Measurements from ENCODE around the gene NAA60.
"Not testable (repeated sequence)": the region's sequence is repeated elsewhere in the genome, so short reads cannot be mapped to it uniquely, and the experiment has no call there.

DNA sequence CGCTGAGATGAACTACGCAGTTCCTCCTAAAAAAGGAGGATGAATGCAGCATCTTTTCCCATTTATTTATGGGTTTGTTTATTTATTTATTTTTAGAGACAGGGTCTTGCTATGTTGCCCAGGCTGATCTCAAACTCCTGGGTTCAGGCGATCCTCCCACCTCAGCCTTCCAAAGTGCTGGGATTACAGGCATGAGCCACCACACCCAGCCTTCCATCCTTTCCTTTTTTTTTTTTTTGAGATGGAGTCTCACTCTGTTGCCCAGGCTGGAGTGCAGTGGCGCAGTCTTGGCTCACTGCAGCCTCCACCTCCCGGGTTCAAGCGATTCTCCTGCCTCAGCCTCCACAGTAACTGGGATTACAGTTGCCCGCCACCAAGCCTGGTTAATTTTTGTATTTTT lies 31.4 kb downstream of the NAA60 start:
- TF ChIP-seq, protein P1, sequence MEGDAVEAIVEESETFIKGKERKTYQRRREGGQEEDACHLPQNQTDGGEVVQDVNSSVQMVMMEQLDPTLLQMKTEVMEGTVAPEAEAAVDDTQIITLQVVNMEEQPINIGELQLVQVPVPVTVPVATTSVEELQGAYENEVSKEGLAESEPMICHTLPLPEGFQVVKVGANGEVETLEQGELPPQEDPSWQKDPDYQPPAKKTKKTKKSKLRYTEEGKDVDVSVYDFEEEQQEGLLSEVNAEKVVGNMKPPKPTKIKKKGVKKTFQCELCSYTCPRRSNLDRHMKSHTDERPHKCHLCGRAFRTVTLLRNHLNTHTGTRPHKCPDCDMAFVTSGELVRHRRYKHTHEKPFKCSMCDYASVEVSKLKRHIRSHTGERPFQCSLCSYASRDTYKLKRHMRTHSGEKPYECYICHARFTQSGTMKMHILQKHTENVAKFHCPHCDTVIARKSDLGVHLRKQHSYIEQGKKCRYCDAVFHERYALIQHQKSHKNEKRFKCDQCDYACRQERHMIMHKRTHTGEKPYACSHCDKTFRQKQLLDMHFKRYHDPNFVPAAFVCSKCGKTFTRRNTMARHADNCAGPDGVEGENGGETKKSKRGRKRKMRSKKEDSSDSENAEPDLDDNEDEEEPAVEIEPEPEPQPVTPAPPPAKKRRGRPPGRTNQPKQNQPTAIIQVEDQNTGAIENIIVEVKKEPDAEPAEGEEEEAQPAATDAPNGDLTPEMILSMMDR (IDR thresholded peaks at IDR 0.05): not testable (repeated sequence)
- not testable (repeated sequence) for TF ChIP-seq POLR2AphosphoS5 (IDR thresholded peaks at IDR 0.05)

Measured in stomach (tissue), 4 donors.